Activated gamma-delta T cell treated with anti-CD3 and anti-CD28 coated beads, Interleukin-2, amount 50 U/mL, for 16 hours (primary cell): ENCODE results near the gene TMEM266.

Source experiments
- DNase-seq: peaks from one replicate; pipeline ENCODE4 v3.0.0-alpha.2; 2020; ENCODE audit warnings: low read depth

Gene TMEM266

DNA sequence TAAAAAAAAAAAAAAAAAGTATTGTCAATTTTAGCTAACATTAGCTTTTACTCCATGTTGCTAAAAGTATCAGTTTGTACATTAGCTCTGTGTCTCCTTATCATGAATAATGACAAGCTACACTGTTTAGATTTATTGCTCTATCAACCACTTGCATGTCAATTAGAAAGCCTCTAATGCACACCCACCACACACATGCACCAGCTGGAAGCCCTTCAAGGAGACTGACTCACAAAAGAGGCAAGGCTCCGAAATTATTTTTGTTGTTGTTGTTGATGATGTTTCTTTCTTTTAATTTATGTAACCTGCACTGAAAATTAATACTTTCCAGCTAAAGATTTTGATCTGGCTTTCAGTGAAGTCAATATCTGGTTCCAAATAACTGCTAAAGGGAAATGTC lies 180.0 kb downstream of the TMEM266 start:
- no peak for DNase-seq

DNA sequence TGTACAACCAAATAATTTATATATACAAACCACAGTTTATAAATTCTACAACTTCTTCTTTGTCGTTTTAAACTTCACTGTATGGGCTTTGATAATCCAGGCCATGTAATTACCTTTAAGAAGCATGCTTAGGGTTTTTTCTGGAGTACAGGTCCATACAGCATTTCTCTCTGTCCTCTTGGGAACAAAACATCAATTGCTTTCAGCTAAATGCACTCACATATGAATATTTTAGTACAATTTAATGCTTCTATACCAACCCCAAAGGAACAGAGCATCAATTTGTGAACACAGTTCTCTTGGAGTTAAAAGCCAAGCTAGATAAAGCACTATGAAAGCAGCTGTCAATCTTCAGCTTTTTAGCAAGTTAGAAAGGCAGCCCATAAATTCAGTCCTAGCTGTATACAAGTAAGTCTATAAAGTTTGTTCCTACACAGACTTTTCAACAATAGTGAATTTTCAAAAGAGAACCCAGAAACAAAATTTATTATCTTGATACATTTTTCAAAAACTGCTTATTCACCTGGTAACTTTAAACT lies 185.4 kb downstream of the TMEM266 start:
- no peak for DNase-seq

DNA sequence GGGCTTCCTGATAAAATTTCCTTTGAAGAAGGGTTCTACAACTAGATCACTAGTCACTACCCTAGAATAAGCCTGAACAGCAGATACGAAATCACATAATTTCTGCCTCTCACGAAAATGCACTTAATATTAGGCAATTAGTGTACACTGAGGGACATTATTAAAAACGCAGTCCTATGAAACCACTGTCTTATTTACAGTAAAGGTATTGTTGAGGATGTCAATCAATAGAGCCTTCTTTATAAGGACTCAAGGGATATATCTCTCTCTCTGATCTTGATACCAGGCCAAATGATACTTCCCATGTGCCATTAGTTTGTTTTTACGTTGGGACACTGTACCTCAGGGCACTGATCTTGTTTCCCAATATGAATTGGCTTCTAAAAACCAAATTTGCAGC lies 191.9 kb downstream of the TMEM266 start:
- DNase-seq, result no peak

- DNase-seq, result no peak
Observed at GRCh38 chr15:76252249-76252648, 192.5 kb downstream of the TMEM266 start.

DNA sequence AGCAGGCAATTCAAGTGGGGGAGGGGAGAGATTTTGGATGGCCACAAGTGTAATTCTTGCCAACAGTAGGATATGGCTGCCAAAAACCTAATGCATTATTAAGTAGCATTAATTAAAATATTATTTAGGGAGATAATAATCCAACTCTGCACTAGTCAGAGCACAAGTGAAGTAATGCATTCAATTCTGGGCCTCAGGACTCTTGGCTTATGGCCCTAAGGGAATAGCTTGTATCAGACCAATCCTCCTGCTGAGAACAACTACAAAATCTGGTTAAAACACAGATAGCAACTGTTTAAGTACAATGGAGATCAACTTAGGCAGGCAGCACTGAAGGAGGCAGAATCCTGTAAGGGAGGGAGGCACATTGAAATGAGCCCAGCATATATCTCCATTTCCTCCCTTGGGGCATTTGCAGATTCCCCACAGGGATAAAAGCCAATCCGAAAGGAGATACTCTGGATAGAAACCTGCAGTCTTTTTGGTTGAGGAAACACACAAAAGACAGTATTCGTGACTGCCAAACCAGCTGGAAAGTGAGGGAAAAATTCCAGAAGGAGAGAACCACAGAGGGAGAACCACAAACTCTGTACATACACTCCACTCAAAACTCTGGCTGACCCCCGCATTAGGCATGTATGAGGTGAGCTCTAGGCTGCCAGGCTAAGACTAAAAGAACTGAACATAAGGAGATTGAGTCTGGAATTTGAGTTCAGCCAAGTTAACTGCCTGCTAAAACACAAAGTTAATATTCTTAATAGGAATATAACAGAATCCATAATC lies 194.1 kb downstream of the TMEM266 start:
- no peak for DNase-seq
